Thyroid gland (tissue), 4 donors: ENCODE measurements around the gene KRTAP5-6. TPM values are rescaled to one million over a fixed set of nuclear protein-coding genes. Genes with fewer than 3 reads are reported as not detected.

Experiments used
- DNase-seq, 2 donors: peaks; one replicate each; pipeline ENCODE4 v3.0.0-alpha.2; 2019
- H3K27ac ChIP-seq, 3 donors: fragments of 200-600 bp; sonication (generic); 1 replicate in 2 of 3; 2 replicates in 1 of 3; pipeline ENCODE4 v1.5.1; 2016 to 2019; ENCODE audit warnings: mild to moderate bottlenecking in 1 of 3, moderate library complexity in 1 of 3
- H3K27me3 ChIP-seq: fragments of 200-600 bp; sonication (generic); one replicate; pipeline ENCODE4 v1.5.1; 2019
- H3K36me3 ChIP-seq, 2 donors: fragments of 200-600 bp; sonication (generic); one replicate each; pipeline ENCODE4 v1.5.1; 2016 to 2019
- H3K4me1 ChIP-seq, 2 donors: fragments of 200-600 bp; sonication (generic); one replicate each; pipeline ENCODE4 v1.5.1; 2017 to 2019
- H3K4me3 ChIP-seq, 3 donors: fragments of 200-600 bp; sonication (generic); replicated peaks in 1 of 3; 1 replicate in 2 of 3; 2 replicates in 1 of 3; pipeline ENCODE4 v1.5.1; 2016; ENCODE audit warnings: mild to moderate bottlenecking in 1 of 3
- H3K9me3 ChIP-seq: fragments of 200-600 bp; sonication (generic); one replicate; pipeline ENCODE4 v1.5.1; 2017
- CTCF ChIP-seq, 6 experiments: fragments of 200-600 bp in 3 of 6; fragments of 450-650 bp in 3 of 6; sonication (generic) in 3 of 6; IDR thresholded peaks; one replicate each; pipeline ENCODE4 v1.5.1; 2016 to 2019; ENCODE audit warnings: antibody characterized with exemption in 6 of 6, mild to moderate bottlenecking in 2 of 6, inconsistent platforms in 1 of 6, moderate library complexity in 1 of 6
- POLR2A ChIP-seq, 2 donors: fragments of 450-650 bp; IDR thresholded peaks; one replicate each; pipeline ENCODE4 v1.6.1; 2017; ENCODE audit warnings: antibody characterized with exemption in 2 of 2, mild to moderate bottlenecking in 2 of 2, moderate library complexity in 1 of 2
- WGBS, 2 donors: methylation state at CpG; one replicate each; pipeline ENCODE4 v1.1.5; 2017; 5-methylcytosine and 5-hydroxymethylcytosine counted together
- intact Hi-C: fragments of 100-400 bp; cut with DNase I; formaldehyde crosslinking; loops from one replicate; pipeline ENCODE4 v1.15.1; 2023
- total RNA-seq, 4 donors: library from RNA; depleted of rRNA; stranded (reverse); fragments of >200 nt; gene quantifications; one replicate each; pipeline ENCODE4 v1.2.3, GENCODE V29; 2016

The KRTAP5-6 gene
- total RNA-seq, 4 donors from 2014 or later: not detected

- Histone ChIP-seq H3K4me3 (no peak overlapping the region), H3K9me3 (no peaks in the 10 kb centered on the region), H3K27ac (no peak overlapping the region), H3K4me1 (no peaks in the 10 kb centered on the region), H3K36me3 (no peaks in the 10 kb centered on the region), H3K27me3 (no peaks in the 10 kb centered on the region)
- DNase-seq: no peak
- TF ChIP-seq POLR2A (IDR thresholded peaks at IDR 0.05) (no peak), CTCF (IDR thresholded peaks at IDR 0.05) (no peak)
- WGBS, 2 donors: 74 to 76% methylated on average over 4 to 5 of the region's 5 CpGs
- intact Hi-C loops: no loop called here
Measured at GRCh38 chr11:1699771-1700170, 2.8 kb downstream of the KRTAP5-6 start.

GRCh38 chr11:1701091-1701807 is 4.3 kb downstream of the KRTAP5-6 start:
- intact Hi-C loops: no loop called here
- Histone ChIP-seq H3K4me1 (no peaks in the 10 kb centered on the region), H3K9me3 (no peaks in the 10 kb centered on the region), H3K36me3 (no peaks in the 10 kb centered on the region), H3K27me3 (no peaks in the 10 kb centered on the region), H3K27ac (no peak overlapping the region), H3K4me3 (no peak overlapping the region)
- no peak for DNase-seq
- TF ChIP-seq POLR2A (IDR thresholded peaks at IDR 0.05) (no peak), CTCF (IDR thresholded peaks at IDR 0.05) (no peak)
- 73 to 74% methylated on average over 10 of the region's 10 CpGs for WGBS, 2 donors

GRCh38 chr11:1702506-1702905 is 5.5 kb downstream of the KRTAP5-6 start:
- 89 to 91% methylated on average over 10 of the region's 10 CpGs for WGBS, 2 donors
- intact Hi-C loops: no loop called here
- Histone ChIP-seq H3K4me1 (no peaks in the 10 kb centered on the region), H3K36me3 (no peaks in the 10 kb centered on the region), H3K4me3 (no peak overlapping the region), H3K9me3 (no peaks in the 10 kb centered on the region), H3K27ac (no peak overlapping the region), H3K27me3 (no peaks in the 10 kb centered on the region)
- no peak for TF ChIP-seq CTCF (IDR thresholded peaks at IDR 0.05)
- TF ChIP-seq POLR2A (IDR thresholded peaks at IDR 0.05): no peak
- DNase-seq: no peak

- intact Hi-C loops: no loop called here
- H3K4me1 ChIP-seq: no peaks in the 10 kb centered on the region
- no peak for TF ChIP-seq CTCF (IDR thresholded peaks at IDR 0.05)
- no peak for TF ChIP-seq POLR2A (IDR thresholded peaks at IDR 0.05)
- WGBS, 2 donors: 84 to 91% methylated on average over 6 of the region's 6 CpGs
- no peaks in the 10 kb centered on the region for H3K36me3 ChIP-seq
- H3K27me3 ChIP-seq: no peaks in the 10 kb centered on the region
- no peak overlapping the region for H3K4me3 ChIP-seq
- no peak for DNase-seq
- H3K9me3 ChIP-seq: no peaks in the 10 kb centered on the region
- no peak overlapping the region for H3K27ac ChIP-seq
Measured at GRCh38 chr11:1703146-1703545, 6.2 kb downstream of the KRTAP5-6 start.

DNA sequence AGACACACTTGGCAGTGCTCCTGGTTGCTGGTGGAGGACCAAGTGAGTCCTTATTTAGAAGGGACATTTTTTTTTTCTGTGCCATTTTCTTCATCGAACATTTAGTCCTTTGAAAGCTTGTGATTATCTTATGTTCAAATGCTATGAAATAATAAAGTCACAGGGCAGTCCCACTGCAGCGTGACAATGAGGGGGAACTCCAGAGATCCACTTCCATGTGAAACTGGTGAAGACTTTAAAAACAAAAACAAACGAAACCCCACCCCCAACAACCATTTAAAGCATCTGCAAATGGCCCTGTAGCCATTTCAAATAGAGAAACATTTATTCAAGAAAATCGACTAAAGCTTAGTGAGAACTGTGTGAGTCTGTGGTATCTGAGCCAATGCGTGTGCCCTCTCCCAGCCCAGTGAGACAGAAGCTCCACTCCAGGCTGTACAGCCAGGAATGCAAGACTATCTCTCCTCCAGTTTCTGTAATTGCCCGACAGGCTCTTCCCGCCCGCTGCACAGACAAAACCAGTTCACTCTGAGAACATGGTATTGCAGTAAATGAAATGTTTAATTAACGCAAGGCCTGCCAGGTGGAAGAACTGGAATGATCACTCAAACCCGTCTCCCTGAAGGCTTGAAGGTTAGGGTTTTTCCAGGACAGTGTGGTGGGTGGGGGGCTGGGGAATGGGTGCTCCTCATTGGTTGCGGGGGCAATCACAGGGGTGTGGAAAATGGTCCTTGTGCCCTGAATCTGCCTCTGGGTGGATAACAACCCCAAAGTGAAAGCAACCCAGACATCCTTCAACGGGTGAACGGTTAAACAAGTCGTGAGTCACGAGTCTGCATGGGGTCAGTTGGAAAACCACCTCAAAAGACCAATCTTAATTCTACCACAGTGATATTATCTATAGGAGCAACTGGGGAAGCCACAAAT is 8.4 kb downstream of the KRTAP5-6 start:
- TF ChIP-seq CTCF (IDR thresholded peaks at IDR 0.05) (no peak), POLR2A (IDR thresholded peaks at IDR 0.05) (no peak)
- Histone ChIP-seq H3K4me1 (no peaks in the 10 kb centered on the region), H3K9me3 (no peaks in the 10 kb centered on the region), H3K36me3 (no peaks in the 10 kb centered on the region), H3K27ac (no peak overlapping the region), H3K27me3 (no peaks in the 10 kb centered on the region), H3K4me3 (no peak overlapping the region)
- intact Hi-C loops: no loop called here
- DNase-seq: no peak
- WGBS, 2 donors: 55 to 71% methylated on average over 15 of the region's 15 CpGs
